ENCODE data around the gene SLC2A6.

The SLC2A6 gene

DNA sequence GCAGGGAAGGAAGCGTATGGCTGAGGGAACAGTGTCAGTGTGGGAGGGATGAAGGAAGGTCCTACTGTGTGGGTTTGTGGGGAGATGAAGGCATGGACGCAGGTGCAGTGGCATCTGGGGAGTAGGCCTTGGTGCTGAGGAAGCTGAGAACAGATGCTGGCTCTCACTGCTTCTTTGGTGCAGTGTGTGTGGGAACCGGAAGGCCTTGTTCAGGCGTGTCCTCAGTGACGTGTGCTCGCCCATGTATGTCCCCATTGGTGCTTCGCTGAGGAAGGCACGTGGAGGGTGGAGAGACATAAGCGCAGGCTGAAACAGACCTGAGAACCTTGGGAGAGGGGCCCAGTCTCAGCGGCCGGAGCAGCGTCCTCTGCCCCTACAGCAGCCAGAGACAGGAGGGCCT is 38.0 kb downstream of the SLC2A6 start:
- H3K27ac ChIP-seq (ENCODE audit: low read depth, low read length): no peak overlapping the region
- H3K9me3 ChIP-seq (ENCODE audit: control insufficient read depth, insufficient read depth, low read length): no peaks in the 10 kb centered on the region
- H3K4me3 ChIP-seq (ENCODE audit: low read depth, low read length): no peak overlapping the region
- H3K4me1 ChIP-seq (ENCODE audit: control insufficient read depth, insufficient read depth, low read length): no peaks in the 10 kb centered on the region
- H3K9ac ChIP-seq (ENCODE audit: low read depth, low read length): no peak overlapping the region
- no peaks in the 10 kb centered on the region for H3K36me3 ChIP-seq (ENCODE audit: control insufficient read depth, insufficient read depth, low read length)
- H3K27me3 ChIP-seq (ENCODE audit: control insufficient read depth, insufficient read depth, low read length): no peaks in the 10 kb centered on the region

DNA sequence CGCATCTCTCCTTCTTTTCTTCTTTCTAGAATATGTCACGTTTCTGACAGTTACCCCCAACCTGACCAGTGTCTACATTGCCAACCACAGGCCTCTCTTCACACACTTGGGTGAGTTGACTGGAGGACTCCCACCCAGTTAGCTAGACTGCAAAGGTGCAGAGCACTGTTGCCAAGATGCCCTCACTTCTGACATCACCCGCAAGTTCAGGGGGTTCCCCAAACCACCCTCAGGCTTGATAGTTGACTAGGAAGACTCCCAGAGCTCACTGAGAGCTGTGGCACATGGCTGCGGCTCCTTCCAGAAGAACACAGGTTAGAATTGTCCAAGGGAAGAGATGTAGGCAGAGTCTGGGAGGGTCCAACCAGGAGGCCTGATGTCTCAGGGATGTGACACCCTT is 39.6 kb downstream of the SLC2A6 start:
- H3K36me3 ChIP-seq (ENCODE audit: control insufficient read depth, insufficient read depth, low read length): no peaks in the 10 kb centered on the region
- H3K4me1 ChIP-seq (ENCODE audit: control insufficient read depth, insufficient read depth, low read length): no peaks in the 10 kb centered on the region
- H3K27me3 ChIP-seq (ENCODE audit: control insufficient read depth, insufficient read depth, low read length): no peaks in the 10 kb centered on the region
- no peaks in the 10 kb centered on the region for H3K9me3 ChIP-seq (ENCODE audit: control insufficient read depth, insufficient read depth, low read length)
- H3K27ac ChIP-seq (ENCODE audit: low read depth, low read length): no peak overlapping the region
- no peak overlapping the region for H3K4me3 ChIP-seq (ENCODE audit: low read depth, low read length)
- no peak overlapping the region for H3K9ac ChIP-seq (ENCODE audit: low read depth, low read length)

DNA sequence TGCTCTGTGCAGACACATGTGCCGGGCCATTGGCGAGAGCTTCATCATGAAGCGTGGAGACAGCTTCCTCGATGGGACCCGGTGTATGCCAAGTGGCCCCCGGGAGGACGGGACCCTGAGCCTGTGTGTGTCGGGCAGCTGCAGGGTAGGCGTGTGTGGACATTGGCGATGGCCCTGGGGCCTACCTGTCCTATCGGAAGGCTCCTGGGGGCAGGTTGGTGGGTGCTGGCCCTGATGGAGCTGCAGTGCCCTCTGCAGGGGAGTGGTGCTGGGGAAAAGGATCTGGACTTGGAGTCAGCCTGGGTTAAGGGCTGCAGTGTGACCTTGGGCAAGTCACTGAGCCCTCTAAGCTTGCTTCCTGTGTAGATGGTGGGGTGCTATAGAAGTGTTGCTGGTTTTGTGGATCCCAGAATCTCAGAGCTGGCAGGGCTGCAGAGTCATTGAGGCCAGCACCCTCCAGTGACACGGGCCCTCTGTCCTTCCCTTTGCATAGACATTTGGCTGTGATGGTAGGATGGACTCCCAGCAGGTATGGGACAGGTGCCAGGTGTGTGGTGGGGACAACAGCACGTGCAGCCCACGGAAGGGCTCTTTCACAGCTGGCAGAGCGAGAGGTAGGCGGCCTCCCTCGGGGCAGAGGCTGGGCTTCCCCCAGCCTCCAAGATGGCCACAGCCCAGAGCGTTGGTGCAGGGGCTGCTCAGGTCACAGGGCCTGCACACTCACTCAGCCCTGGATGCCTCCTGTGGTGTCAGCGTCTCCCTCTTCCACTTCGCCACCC is 41.0 kb downstream of the SLC2A6 start:
- Histone ChIP-seq H3K27ac (ENCODE audit: low read depth, low read length) (no peak overlapping the region), H3K9me3 (ENCODE audit: control insufficient read depth, insufficient read depth, low read length) (no peaks in the 10 kb centered on the region), H3K4me1 (ENCODE audit: control insufficient read depth, insufficient read depth, low read length) (no peaks in the 10 kb centered on the region), H3K27me3 (ENCODE audit: control insufficient read depth, insufficient read depth, low read length) (no peaks in the 10 kb centered on the region), H3K36me3 (ENCODE audit: control insufficient read depth, insufficient read depth, low read length) (no peaks in the 10 kb centered on the region), H3K4me3 (ENCODE audit: low read depth, low read length) (no peak overlapping the region), H3K9ac (ENCODE audit: low read depth, low read length) (no peak overlapping the region)

DNA sequence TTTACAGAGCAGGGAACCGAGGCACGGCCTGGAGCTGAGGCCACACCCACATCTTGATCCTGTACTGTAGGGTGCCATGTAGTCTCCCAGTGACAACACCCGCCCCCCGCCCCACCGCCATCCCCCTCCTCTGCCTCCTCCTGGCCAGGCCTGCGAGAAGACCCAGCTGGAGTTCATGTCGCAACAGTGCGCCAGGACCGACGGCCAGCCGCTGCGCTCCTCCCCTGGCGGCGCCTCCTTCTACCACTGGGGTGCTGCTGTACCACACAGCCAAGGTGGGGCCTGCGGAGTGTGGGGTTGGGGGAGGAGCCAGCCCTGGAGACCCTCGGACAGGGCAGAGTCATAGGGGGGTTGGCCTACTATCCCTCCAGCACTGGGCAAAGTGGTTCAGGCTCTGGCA is 42.2 kb downstream of the SLC2A6 start:
- no peaks in the 10 kb centered on the region for H3K36me3 ChIP-seq (ENCODE audit: control insufficient read depth, insufficient read depth, low read length)
- H3K9me3 ChIP-seq (ENCODE audit: control insufficient read depth, insufficient read depth, low read length): no peaks in the 10 kb centered on the region
- no peak overlapping the region for H3K27ac ChIP-seq (ENCODE audit: low read depth, low read length)
- no peak overlapping the region for H3K9ac ChIP-seq (ENCODE audit: low read depth, low read length)
- H3K4me1 ChIP-seq (ENCODE audit: control insufficient read depth, insufficient read depth, low read length): no peaks in the 10 kb centered on the region
- H3K4me3 ChIP-seq (ENCODE audit: low read depth, low read length): no peak overlapping the region
- H3K27me3 ChIP-seq (ENCODE audit: control insufficient read depth, insufficient read depth, low read length): no peaks in the 10 kb centered on the region

DNA sequence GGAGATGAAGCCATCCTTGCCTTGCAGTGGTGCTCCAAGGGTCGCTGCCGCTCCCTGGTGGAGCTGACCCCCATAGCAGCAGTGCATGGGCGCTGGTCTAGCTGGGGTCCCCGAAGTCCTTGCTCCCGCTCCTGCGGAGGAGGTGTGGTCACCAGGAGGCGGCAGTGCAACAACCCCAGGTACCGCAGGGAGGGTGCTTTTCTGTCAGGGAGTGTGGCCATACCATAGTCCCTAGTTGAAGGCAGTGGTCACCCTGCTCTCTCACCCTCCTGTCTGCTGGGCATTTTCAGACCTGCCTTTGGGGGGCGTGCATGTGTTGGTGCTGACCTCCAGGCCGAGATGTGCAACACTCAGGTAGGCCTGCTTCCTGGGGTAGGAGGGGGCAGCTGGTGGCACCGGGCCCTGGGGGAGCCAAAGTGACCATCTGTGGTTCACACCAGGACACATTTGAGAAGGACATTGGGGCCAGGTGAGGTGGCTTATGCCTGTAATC is 45.5 kb downstream of the SLC2A6 start:
- Histone ChIP-seq H3K36me3 (ENCODE audit: control insufficient read depth, insufficient read depth, low read length) (no peaks in the 10 kb centered on the region), H3K9me3 (ENCODE audit: control insufficient read depth, insufficient read depth, low read length) (no peaks in the 10 kb centered on the region), H3K27me3 (ENCODE audit: control insufficient read depth, insufficient read depth, low read length) (peaks cover 8% of the 10 kb centered on the region), H3K27ac (ENCODE audit: low read depth, low read length) (no peak overlapping the region), H3K9ac (ENCODE audit: low read depth, low read length) (no peak overlapping the region), H3K4me3 (ENCODE audit: low read depth, low read length) (no peak overlapping the region), H3K4me1 (ENCODE audit: control insufficient read depth, insufficient read depth, low read length) (no peaks in the 10 kb centered on the region)

DNA sequence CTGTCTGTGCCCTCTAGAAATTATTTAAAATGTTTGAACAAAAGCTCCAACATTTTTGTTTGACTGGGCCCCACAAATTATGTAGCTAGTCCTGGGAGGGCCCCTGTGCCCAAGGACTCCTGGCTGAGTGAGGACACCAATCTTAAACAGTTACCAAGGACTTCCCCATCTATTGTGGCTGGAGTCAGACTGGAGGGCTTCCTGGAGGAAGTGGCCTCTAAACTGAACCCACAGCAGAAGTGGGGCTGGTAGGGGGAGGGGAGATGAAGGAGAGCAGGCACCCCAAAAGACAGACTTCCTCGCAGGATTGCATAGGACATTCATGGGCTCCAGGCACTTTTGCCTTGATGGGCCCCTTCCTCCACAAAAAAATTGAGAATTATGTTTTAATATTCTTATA is 48.7 kb downstream of the SLC2A6 start:
- Histone ChIP-seq H3K9ac (ENCODE audit: low read depth, low read length) (no peak overlapping the region), H3K27ac (ENCODE audit: low read depth, low read length) (no peak overlapping the region), H3K4me1 (ENCODE audit: control insufficient read depth, insufficient read depth, low read length) (peaks cover 7% of the 10 kb centered on the region; the same call in 1 of the 2 replicates), H3K4me3 (ENCODE audit: low read depth, low read length) (peak overlapping the region; percentile 64), H3K27me3 (ENCODE audit: control insufficient read depth, insufficient read depth, low read length) (peaks cover 12% of the 10 kb centered on the region), H3K36me3 (ENCODE audit: control insufficient read depth, insufficient read depth, low read length) (peaks cover 4% of the 10 kb centered on the region; the same call in 1 of the 2 replicates), H3K9me3 (ENCODE audit: control insufficient read depth, insufficient read depth, low read length) (no peaks in the 10 kb centered on the region)

DNA sequence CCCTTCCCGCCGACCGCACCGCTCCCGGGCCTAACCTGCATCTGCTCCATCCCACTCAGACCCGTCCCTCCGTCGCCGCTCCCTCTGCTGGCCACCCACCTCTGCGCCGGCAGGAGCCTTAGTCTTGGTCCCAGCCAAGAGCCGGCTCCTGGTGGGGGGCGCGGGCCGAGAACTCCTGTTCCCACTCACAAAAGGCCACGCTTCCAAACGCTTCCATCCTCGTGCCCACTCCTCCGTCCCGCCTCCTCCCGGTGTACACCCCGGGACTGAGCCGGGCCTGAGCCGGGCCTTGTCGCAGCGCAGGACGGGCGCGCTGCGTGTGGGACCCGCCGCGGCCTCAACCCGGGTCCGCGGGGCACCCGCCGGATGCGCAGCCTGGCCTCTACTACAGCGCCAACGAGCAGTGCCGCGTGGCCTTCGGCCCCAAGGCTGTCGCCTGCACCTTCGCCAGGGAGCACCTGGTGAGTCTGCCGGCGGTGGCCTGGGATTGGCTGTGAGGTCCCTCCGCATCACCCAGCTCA is 49.2 kb downstream of the SLC2A6 start:
- Histone ChIP-seq H3K4me3 (ENCODE audit: low read depth, low read length) (peak overlapping the region; percentile 64), H3K4me1 (ENCODE audit: control insufficient read depth, insufficient read depth, low read length) (peaks cover 7% of the 10 kb centered on the region; the same call in 1 of the 2 replicates), H3K36me3 (ENCODE audit: control insufficient read depth, insufficient read depth, low read length) (peaks cover 4% of the 10 kb centered on the region; the same call in 1 of the 2 replicates), H3K9me3 (ENCODE audit: control insufficient read depth, insufficient read depth, low read length) (no peaks in the 10 kb centered on the region), H3K27ac (ENCODE audit: low read depth, low read length) (no peak overlapping the region), H3K27me3 (ENCODE audit: control insufficient read depth, insufficient read depth, low read length) (peaks cover 12% of the 10 kb centered on the region), H3K9ac (ENCODE audit: low read depth, low read length) (peak overlapping the region; percentile 30; the same call in 1 of the 2 replicates)

DNA sequence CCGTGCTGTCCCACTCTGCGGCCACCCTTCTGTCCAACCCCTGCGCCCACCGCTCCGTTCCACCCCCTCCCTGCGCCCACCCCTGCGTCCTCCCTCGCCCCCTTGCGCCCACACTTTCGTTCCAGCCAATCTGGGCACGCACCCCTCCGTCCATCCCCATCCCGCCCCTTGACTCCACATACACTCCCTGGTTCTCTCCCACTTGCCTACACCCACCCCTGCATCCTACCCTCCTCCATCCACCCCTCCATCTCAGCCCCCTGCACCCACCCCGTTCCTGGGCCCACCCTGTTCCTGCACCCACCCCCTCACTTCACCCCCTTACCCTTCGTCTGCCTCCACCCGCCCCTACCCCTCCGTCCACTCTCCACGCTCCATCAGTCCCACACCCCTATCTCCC is 49.7 kb downstream of the SLC2A6 start:
- Histone ChIP-seq H3K4me1 (ENCODE audit: control insufficient read depth, insufficient read depth, low read length) (peaks cover 7% of the 10 kb centered on the region; the same call in 1 of the 2 replicates), H3K27me3 (ENCODE audit: control insufficient read depth, insufficient read depth, low read length) (peaks cover 12% of the 10 kb centered on the region), H3K36me3 (ENCODE audit: control insufficient read depth, insufficient read depth, low read length) (peaks cover 4% of the 10 kb centered on the region; the same call in 1 of the 2 replicates), H3K27ac (ENCODE audit: low read depth, low read length) (no peak overlapping the region), H3K9me3 (ENCODE audit: control insufficient read depth, insufficient read depth, low read length) (no peaks in the 10 kb centered on the region), H3K9ac (ENCODE audit: low read depth, low read length) (no peak overlapping the region), H3K4me3 (ENCODE audit: low read depth, low read length) (peak overlapping the region; percentile 64)

DNA sequence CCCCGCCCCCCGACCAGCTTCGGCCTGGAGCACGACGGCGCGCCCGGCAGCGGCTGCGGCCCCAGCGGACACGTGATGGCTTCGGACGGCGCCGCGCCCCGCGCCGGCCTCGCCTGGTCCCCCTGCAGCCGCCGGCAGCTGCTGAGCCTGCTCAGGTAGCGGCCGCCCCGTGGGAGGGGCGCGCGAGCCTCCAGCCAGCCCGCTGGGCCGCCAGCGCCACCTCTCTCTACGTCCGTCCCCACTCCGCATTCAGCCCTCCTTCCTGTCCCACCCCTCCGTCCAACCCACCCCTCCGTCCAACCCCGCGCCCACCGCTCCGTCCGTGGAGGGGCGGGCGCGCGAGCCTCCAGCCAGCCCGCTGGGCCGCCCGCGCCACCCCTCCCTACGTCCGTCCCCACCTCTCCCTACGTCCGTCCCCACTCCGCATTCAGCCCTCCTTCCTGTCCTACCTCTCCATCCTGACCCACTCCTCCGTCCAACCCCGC is 50.2 kb downstream of the SLC2A6 start:
- Histone ChIP-seq H3K4me3 (ENCODE audit: low read depth, low read length) (peak overlapping the region; percentile 56), H3K9me3 (ENCODE audit: control insufficient read depth, insufficient read depth, low read length) (no peaks in the 10 kb centered on the region), H3K27ac (ENCODE audit: low read depth, low read length) (no peak overlapping the region), H3K4me1 (ENCODE audit: control insufficient read depth, insufficient read depth, low read length) (peaks cover 7% of the 10 kb centered on the region; the same call in 1 of the 2 replicates), H3K36me3 (ENCODE audit: control insufficient read depth, insufficient read depth, low read length) (peaks cover 4% of the 10 kb centered on the region; the same call in 1 of the 2 replicates), H3K27me3 (ENCODE audit: control insufficient read depth, insufficient read depth, low read length) (peaks cover 12% of the 10 kb centered on the region), H3K9ac (ENCODE audit: low read depth, low read length) (no peak overlapping the region)

DNA sequence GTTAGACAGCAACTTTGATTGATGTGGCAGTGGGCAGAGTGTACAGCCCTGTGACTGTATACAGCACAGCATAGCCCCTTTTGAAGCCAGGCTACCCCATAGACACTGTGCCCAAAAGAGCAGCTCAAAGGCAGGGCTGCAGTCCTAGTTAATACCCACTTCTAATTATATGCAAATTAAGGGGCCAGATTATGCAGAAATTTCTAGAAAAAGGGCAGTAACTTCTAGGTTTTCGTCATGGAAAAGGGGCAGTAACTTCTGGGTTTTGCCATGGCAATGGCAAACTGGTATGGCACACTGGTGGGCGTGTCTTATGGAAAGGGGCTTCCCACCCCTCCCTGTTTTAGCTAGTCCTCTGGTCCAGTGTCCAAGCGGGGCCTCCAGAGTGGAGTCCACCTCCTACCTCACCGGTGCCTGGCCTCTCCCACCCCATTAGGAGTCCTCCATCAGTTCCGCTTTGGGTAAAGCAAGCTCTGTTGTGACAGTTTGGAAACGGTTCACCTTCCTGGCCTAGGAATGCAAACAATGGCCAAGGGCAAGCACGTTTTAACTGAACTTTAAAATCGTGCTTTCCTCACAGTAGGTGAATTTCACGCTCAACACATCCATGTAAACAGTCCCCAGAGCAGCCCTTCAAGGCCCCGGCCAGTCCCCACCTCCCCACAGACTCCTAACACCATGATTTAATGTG is 51.1 kb downstream of the SLC2A6 start:
- Histone ChIP-seq H3K9me3 (ENCODE audit: control insufficient read depth, insufficient read depth, low read length) (no peaks in the 10 kb centered on the region), H3K4me3 (ENCODE audit: low read depth, low read length) (peak overlapping the region; percentile 53), H3K27ac (ENCODE audit: low read depth, low read length) (no peak overlapping the region), H3K27me3 (ENCODE audit: control insufficient read depth, insufficient read depth, low read length) (peaks cover 12% of the 10 kb centered on the region), H3K4me1 (ENCODE audit: control insufficient read depth, insufficient read depth, low read length) (peaks cover 7% of the 10 kb centered on the region; the same call in 1 of the 2 replicates), H3K9ac (ENCODE audit: low read depth, low read length) (no peak overlapping the region), H3K36me3 (ENCODE audit: control insufficient read depth, insufficient read depth, low read length) (peaks cover 4% of the 10 kb centered on the region; the same call in 1 of the 2 replicates)

Data from HUES48 (cell line).